H1 (cell line): ENCODE measurements around the gene FCGR2B.

Source experiments
- BRCA1 ChIP-seq: IDR thresholded peaks from 2 replicates; pipeline ENCODE4 v1.6.1; 2012; ENCODE audit warnings: low read depth, low read length, improper control_type of control experiment
- EZH2 ChIP-seq: fragments of 200-600 bp; sonication (generic); IDR thresholded peaks from 2 replicates; pipeline ENCODE4 v1.7.1; 2012; ENCODE audit warnings: low read depth, mild to moderate bottlenecking, moderate library complexity, low read length, inconsistent platforms; ENCODE audit not compliant: severe bottlenecking
- MAX ChIP-seq: IDR thresholded peaks from 2 replicates; pipeline ENCODE4 v1.6.1; 2012; ENCODE audit warnings: inconsistent platforms
- POLR2A ChIP-seq, 2 experiments: IDR thresholded peaks; 1 replicate in 1 of 2; 2 replicates in 1 of 2; pipeline ENCODE4 v1.6.1; 2011; ENCODE audit warnings: low read depth in 2 of 2, low read length in 2 of 2, mild to moderate bottlenecking in 2 of 2; ENCODE audit errors: control extremely low read depth in 1 of 2
- RBBP5 ChIP-seq: IDR thresholded peaks from 2 replicates; pipeline ENCODE4 v1.7.1; 2012; ENCODE audit warnings: low read depth, mild to moderate bottlenecking, inconsistent platforms, low read length, moderate library complexity, borderline replicate concordance
- SRF ChIP-seq: IDR thresholded peaks from 2 replicates; pipeline ENCODE4 v1.6.1; 2011; ENCODE audit warnings: mild to moderate bottlenecking, low read depth, low read length, moderate library complexity
- USF2 ChIP-seq: IDR thresholded peaks from 2 replicates; pipeline ENCODE4 v1.6.1; 2011; ENCODE audit warnings: low read length, improper control_type of control experiment

GRCh38 chr1:161720956-161721737 is 58.2 kb downstream of the FCGR2B start, which contains the start of gene FCRLB:
- TF ChIP-seq SRF = no peak
- no peak for TF ChIP-seq EZH2
- no peak for TF ChIP-seq RBBP5
- TF ChIP-seq MAX = no peak
- no peak for TF ChIP-seq POLR2A (IDR thresholded peaks at IDR 0.05; ENCODE audit: control extremely low read depth in 1 of 2, low read depth in 2 of 2, low read length in 2 of 2)
- TF ChIP-seq USF2 = no peak
- no peak for TF ChIP-seq BRCA1
